ENCODE data around the gene EFHC1. TPM values are rescaled to one million over a fixed set of nuclear protein-coding genes. Genes with fewer than 3 reads are reported as not detected.
A peak's percentile ranks its signal among the peaks of the same experiment; 100 is the strongest.
"Not testable (repeated sequence)": the region's sequence is repeated elsewhere in the genome, so short reads cannot be mapped to it uniquely, and the experiment has no call there.

EFHC1 gene, protein sequence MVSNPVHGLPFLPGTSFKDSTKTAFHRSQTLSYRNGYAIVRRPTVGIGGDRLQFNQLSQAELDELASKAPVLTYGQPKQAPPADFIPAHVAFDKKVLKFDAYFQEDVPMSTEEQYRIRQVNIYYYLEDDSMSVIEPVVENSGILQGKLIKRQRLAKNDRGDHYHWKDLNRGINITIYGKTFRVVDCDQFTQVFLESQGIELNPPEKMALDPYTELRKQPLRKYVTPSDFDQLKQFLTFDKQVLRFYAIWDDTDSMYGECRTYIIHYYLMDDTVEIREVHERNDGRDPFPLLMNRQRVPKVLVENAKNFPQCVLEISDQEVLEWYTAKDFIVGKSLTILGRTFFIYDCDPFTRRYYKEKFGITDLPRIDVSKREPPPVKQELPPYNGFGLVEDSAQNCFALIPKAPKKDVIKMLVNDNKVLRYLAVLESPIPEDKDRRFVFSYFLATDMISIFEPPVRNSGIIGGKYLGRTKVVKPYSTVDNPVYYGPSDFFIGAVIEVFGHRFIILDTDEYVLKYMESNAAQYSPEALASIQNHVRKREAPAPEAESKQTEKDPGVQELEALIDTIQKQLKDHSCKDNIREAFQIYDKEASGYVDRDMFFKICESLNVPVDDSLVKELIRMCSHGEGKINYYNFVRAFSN
- total RNA-seq (1 to 10 TPM; 5.3 to 7.5 TPM), total RNA-seq (6.4 to 7.8 reads per million in 2 donors)

DNA sequence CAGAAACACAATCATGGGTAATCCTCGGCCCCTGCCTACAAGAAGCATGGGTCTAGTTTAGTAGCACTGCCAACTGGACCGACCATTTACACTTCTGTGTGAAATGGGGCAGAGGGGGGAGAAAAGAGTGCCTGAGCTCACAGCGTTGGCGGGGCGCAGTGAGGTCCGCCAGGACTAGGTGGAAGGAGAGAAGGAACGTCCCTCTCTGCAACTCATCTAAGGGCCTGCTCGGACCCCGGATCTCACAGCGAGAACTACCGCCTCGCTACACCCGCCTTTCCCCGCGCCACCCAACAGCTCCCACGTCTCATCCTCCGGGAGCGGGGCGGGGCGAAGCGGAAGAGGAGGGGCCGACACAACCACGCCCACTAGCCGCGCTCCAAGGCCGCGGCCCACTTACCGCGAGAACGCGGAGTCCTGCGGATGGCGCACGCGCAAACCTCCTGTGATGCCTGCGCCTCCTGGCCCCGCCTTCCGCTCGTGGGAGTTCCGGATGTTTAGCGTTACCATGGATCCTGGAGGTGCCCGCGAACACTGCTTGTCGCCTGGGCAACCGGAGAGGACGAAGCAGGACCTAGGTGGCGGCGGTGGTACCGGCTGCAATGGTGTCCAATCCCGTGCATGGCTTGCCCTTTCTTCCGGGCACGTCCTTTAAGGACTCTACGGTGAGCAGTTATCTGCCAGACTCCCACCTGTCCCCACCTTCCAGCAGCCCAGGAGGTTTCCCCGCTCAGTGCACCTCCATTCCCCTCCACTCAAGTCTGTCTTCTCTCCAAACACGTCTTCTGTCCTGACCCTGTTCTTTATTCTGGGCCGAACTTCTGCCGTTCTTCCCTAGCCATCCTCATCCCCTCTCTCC is at the start of gene EFHC1:
Gene EFHC1 (plus strand): TSS at position 534 of the 859 bp plus-strand sequence. CDS start 69 bp downstream, at position 603.
- no peaks in the 10 kb centered on the region for H3K27me3 Mint-ChIP-seq
- DNase-seq (peak; percentile 96), ATAC-seq (peak; percentile 92)
- no peak within 1 kb of the TSS for H3K27ac Mint-ChIP-seq
- no peaks in the 10 kb centered on the region for H3K9me3 ChIP-seq (ENCODE audit: control insufficient read depth, low read length, poor library complexity, severe bottlenecking)
- H3K4me1 Mint-ChIP-seq = peaks cover 7% of the 10 kb centered on the region
- no peak within 1 kb of the TSS for H3K4me3 Mint-ChIP-seq
- H3K36me3 Mint-ChIP-seq (ENCODE audit: low read depth) = no peaks in the 10 kb centered on the region

DNA sequence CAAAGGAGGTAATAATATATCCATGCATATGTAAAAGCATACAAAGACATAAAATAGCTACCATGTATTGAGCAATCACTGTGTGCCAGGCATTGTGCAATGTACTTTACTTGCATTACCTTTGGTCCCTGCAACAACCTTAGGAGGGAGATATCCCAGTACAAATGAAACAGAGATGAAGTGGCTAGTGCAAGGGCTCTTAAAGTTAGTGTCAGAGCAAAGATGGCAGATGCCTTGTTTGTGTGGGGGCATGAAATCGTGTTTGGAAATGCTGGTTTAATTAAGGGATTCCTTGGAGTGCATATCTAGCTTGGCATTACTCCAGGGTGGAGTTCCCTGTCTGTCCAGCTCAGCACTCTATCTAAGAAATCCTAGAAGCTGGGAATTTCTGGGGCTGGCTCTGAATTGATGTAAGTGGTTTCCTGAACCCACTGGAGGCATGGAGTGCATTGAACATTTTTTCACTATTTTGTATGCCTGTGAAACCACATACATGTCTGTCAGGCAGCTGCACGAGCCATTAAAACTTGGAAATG is 48.4 kb upstream of the EFHC1 start:
- Mint-ChIP-seq H3K27me3 (no peaks in the 10 kb centered on the region), H3K4me3 (no peak overlapping the region), H3K4me1 (peaks cover 62% of the 10 kb centered on the region), H3K27ac (peak overlapping the region; percentile 37), H3K36me3 (ENCODE audit: low read depth) (peaks cover 5% of the 10 kb centered on the region)
- no peaks in the 10 kb centered on the region for H3K9me3 ChIP-seq (ENCODE audit: control insufficient read depth, low read length, poor library complexity, severe bottlenecking)
- ATAC-seq (no peak), DNase-seq (no peak)

DNA sequence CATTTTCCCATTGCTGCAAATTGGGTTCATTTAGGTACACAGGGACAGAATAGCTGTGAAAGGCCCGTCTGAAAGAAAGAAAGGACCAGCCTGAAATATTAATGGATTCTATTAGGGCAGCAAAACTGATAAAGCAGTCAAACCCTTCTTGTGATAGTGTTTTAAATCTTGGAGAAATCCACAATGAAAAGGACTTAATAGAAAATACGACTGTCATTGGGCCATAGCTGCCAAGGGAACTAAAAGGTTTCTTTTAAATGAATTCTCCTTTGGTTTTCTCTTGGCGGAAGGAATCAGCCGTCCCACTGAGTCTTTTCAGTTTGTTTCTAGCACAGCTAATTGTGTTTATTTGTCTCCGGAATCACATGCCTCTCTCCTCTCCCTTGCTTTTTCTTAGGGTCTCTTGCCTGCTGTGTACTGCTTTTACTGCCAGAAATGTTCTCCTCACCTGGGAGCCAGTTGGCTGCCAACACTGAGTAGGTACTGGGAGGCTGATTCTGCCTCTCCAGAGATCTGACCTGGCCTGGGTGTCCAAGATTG is 46.9 kb upstream of the EFHC1 start:
- Mint-ChIP-seq H3K36me3 (ENCODE audit: low read depth) (peaks cover 3% of the 10 kb centered on the region), H3K27ac (no peak overlapping the region), H3K4me3 (no peak overlapping the region), H3K27me3 (no peaks in the 10 kb centered on the region), H3K4me1 (peaks cover 60% of the 10 kb centered on the region)
- no peaks in the 10 kb centered on the region for H3K9me3 ChIP-seq (ENCODE audit: control insufficient read depth, low read length, poor library complexity, severe bottlenecking)
- ATAC-seq = no peak
- DNase-seq = no peak

DNA sequence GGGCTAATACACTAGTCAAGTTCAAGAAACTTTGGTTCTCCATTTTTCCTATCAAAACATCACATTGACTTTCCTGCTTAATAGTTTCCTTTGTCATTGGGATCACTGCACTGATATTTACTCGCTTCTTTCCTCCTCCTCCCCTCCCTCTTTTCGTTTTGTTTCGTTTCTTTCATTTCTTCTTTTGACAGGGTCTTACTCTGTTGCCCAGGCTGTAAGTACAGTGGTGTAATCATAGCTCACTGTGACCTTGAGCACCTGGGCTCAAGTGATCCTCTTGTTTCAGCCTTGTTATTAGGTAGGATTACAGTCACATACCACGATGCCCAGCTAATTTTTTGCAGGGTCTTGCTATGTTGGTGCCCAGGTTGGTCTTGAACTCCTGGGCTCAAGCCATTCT is 45.9 kb upstream of the EFHC1 start:
- H3K4me1 Mint-ChIP-seq = peaks cover 61% of the 10 kb centered on the region
- peak overlapping the region; percentile 6 for H3K27ac Mint-ChIP-seq
- DNase-seq (no peak), ATAC-seq (no peak)
- no peak overlapping the region for H3K4me3 Mint-ChIP-seq
- no peaks in the 10 kb centered on the region for H3K27me3 Mint-ChIP-seq
- H3K36me3 Mint-ChIP-seq (ENCODE audit: low read depth) = peaks cover 5% of the 10 kb centered on the region
- H3K9me3 ChIP-seq (ENCODE audit: control insufficient read depth, low read length, poor library complexity, severe bottlenecking) = no peaks in the 10 kb centered on the region

DNA sequence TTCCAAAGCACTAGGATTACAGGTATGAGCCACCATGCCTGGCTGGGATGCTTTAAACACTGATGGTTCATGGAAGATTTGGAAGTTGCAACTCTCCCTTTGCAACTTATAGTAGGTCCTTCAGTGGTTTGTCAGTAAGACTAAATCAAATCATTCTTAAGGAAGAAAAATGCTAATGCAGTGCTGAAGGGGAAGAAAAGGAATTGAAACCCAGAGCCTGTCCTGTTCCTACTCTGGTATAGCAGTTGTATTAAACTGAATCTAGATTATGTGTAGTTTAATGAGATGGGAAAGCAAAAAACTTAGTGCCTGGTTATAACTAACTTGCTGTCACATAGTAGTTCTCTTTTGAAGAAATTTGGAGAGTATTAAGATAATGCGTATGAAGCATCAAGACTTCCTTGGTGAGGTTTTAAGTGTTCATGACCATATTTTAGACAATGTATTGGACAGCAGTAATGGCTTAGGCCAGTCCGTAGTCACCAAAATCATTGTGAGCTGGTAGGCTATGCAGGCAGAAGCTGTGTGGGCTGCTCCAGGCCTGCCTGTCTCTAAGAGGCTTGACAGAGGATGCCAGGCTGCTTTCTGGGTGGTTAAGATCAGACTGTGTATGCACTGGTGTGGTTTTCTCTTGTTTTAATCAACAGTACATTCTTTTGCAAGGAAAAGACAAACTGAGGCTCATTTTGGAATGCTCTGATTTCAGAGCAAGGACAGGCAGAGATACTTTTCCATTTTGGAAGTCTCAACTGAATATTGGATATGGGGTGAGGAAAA is 44.2 kb upstream of the EFHC1 start:
- DNase-seq = no peak
- Mint-ChIP-seq H3K4me3 (peak overlapping the region; percentile 59), H3K4me1 (peaks cover 52% of the 10 kb centered on the region), H3K27me3 (no peaks in the 10 kb centered on the region), H3K27ac (peak overlapping the region; percentile 93), H3K36me3 (ENCODE audit: low read depth) (peaks cover 5% of the 10 kb centered on the region)
- H3K9me3 ChIP-seq (ENCODE audit: control insufficient read depth, low read length, poor library complexity, severe bottlenecking) = no peaks in the 10 kb centered on the region
- ATAC-seq = peak; percentile 78

DNA sequence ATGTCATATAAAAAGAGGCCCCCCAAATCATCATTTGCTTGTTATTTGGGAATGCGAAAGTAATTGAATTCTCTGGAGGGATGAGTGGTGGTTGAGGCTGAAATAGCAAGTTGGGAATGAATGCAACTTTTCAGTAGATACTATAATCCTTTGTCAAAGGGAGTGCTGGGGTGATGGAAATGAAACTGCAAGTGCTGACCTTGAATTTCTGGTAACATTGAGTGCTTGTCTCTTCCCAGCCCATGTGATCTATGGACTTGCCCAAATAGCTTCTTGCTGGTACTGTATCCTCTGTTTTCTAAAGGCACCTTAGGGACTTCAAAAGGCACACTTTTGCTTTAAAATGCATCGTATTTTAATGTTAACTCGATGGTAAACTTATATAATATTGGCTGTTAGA is 43.4 kb upstream of the EFHC1 start:
- Mint-ChIP-seq H3K27me3 (no peaks in the 10 kb centered on the region), H3K36me3 (ENCODE audit: low read depth) (peaks cover 5% of the 10 kb centered on the region), H3K4me3 (peak overlapping the region; percentile 55), H3K27ac (peak overlapping the region; percentile 93), H3K4me1 (peaks cover 53% of the 10 kb centered on the region)
- DNase-seq = no peak
- no peak for ATAC-seq
- no peaks in the 10 kb centered on the region for H3K9me3 ChIP-seq (ENCODE audit: control insufficient read depth, low read length, poor library complexity, severe bottlenecking)

DNA sequence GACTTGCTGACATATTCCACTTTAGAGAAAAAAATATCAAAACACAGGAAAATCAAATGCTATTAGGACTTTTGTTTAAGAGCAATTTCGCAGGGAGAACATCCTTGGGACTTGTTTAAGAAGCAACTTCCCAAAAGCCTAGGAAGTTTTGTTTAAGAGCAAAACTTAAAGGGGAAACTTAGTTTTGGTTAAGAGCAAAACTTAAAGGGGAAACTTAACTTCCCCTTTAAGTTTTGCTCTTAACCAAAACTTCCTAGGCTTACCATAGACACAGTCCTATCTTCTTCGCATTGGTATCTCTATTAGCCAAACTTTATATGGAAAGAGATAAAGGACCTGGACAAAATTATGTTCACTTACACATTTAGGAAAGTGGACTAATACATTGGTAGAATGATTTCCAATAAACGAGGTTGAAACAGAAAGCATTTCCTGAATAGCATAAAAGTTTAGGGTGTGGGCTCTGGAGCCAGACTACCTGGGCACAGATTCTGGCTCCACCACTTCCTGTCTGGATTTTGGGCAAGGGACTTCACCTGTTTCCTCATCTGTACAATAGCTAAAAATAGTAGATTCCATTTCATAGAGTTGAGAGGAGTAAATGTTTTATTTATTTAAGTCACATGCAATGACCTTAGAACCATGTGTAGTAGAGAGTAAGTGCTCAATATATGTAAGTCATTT is 42.5 kb upstream of the EFHC1 start:
- Mint-ChIP-seq H3K27me3 (no peaks in the 10 kb centered on the region), H3K4me3 (peak overlapping the region; percentile 49), H3K36me3 (ENCODE audit: low read depth) (peaks cover 5% of the 10 kb centered on the region), H3K27ac (peak overlapping the region; percentile 93), H3K4me1 (peaks cover 48% of the 10 kb centered on the region)
- H3K9me3 ChIP-seq (ENCODE audit: control insufficient read depth, low read length, poor library complexity, severe bottlenecking) = no peaks in the 10 kb centered on the region
- DNase-seq (no peak), ATAC-seq (peak; percentile 41)

DNA sequence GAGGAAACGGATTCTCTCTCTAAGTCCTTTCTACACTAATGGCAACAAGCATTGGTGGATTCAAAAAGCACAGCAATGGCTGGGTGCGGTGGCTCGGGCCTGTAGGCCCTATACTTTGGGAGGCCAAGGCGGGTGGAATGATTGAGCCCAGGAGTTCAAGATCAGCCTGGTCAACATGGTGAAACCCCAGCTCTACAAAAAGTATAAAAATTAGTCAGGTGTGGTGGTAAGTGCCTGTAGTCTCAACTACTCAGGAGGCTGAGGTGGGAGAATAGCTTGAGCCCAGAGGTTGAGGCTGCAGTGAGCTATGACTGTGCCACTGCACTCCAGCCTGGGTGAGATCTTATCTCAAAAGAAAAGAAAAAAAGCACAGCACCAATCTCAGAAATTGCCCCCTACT is 38.9 kb upstream of the EFHC1 start:
- H3K9me3 ChIP-seq (ENCODE audit: control insufficient read depth, low read length, poor library complexity, severe bottlenecking) = no peaks in the 10 kb centered on the region
- Mint-ChIP-seq H3K4me1 (peaks cover 37% of the 10 kb centered on the region), H3K27ac (peak overlapping the region; percentile 63), H3K4me3 (no peak overlapping the region), H3K27me3 (no peaks in the 10 kb centered on the region), H3K36me3 (ENCODE audit: low read depth) (peaks cover 2% of the 10 kb centered on the region)
- ATAC-seq (no peak), DNase-seq (no peak)

DNA sequence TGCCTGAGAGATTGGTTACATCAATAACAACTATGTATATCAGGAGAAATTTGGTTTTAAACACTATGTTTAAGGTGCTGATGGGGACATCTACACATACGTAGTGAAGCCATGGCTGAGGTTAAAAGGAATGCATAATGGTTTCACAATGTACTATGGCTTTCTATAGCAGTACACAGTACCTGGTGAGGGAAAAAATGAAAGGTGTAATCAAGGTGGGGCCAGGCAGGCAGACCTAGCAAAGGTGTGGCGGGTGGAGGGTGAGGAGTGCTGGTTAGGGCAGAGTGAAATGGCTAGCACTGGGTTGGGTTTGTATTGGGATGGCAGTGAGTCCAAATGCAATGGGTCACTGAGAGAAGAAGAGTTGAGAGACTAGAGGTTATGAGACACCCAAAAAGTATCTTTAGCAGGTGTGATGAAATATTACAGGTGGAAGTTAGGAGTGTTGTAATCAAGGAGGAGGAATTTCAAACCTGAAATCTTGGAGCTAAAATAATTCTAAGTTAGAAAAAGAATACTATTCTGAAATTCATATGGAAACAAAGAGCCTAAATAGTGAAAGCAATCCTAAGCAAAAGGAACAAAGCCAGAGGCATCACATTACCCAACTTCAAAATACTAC is 35.9 kb upstream of the EFHC1 start:
- Mint-ChIP-seq H3K4me3 (no peak overlapping the region), H3K27me3 (no peaks in the 10 kb centered on the region), H3K4me1 (peaks cover 27% of the 10 kb centered on the region), H3K36me3 (ENCODE audit: low read depth) (no peaks in the 10 kb centered on the region), H3K27ac (peak overlapping the region; percentile 12)
- DNase-seq = no peak
- H3K9me3 ChIP-seq (ENCODE audit: control insufficient read depth, low read length, poor library complexity, severe bottlenecking) = no peaks in the 10 kb centered on the region
- no peak for ATAC-seq

DNA sequence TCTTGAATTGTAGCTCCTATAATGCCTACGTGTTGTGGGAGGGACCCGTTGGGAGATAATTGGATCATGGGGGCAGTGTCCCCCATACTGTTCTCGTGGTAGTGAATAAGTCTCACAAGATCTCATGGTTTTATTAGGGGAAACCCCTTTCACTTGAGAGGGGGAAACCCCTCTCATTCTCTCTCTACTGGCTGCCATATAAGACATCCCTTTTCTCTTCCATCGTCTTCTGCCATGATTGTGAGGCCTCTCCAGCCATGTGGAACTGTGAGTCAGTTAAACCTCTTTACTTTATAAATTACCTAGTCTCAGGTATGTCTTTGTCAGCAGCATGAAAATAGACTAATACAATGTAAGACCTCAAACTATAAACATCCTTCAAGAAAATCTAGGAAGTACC is 35.1 kb upstream of the EFHC1 start:
- H3K36me3 Mint-ChIP-seq (ENCODE audit: low read depth) = no peaks in the 10 kb centered on the region
- H3K4me3 Mint-ChIP-seq = no peak overlapping the region
- no peak overlapping the region for H3K27ac Mint-ChIP-seq
- no peak for DNase-seq
- no peak for ATAC-seq
- no peaks in the 10 kb centered on the region for H3K9me3 ChIP-seq (ENCODE audit: control insufficient read depth, low read length, poor library complexity, severe bottlenecking)
- peaks cover 32% of the 10 kb centered on the region for H3K4me1 Mint-ChIP-seq
- H3K27me3 Mint-ChIP-seq = no peaks in the 10 kb centered on the region

DNA sequence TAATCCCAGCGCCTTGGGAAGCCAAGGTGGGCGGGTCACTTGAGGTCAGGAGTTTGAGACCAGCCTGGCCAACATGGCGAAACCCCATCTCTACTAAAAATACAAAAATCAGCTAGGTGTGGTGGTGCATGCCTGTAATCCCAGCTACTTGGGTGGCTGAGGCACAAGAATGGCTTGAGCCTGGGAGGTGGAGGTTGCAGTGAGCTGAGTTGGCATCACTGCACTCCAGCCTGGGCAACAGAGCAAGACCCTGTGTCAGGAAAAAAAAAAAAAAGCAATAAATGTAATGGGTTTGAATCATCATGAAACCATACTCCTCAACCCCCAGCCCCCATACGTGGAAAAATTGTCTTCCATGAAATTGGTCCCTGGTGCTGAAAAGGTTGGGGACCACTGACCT is 32.0 kb upstream of the EFHC1 start:
- H3K36me3 Mint-ChIP-seq (ENCODE audit: low read depth); DNase-seq: not testable (repeated sequence)
- H3K4me1 Mint-ChIP-seq = peaks cover 49% of the 10 kb centered on the region

More for the DNA sequence above, 32.0 kb upstream of the EFHC1 start:
- H3K27ac Mint-ChIP-seq = peak overlapping the region; percentile 97
- not testable (repeated sequence) for H3K4me3 Mint-ChIP-seq; H3K27me3 Mint-ChIP-seq; ATAC-seq; H3K9me3 ChIP-seq (ENCODE audit: control insufficient read depth, low read length, poor library complexity, severe bottlenecking)

All from T-helper 17 cell (primary cell).